ENCODE results near the gene OMP.
A peak's percentile ranks its signal among the peaks of the same experiment; 100 is the strongest.

Gene OMP

GRCh38 chr11:77104727-77105126 lies 2.1 kb downstream of the OMP start:
- DNase-seq (ENCODE audit: low spot score) = no peak

GRCh38 chr11:77106321-77106720 lies 3.7 kb downstream of the OMP start:
- peak; percentile 63 for DNase-seq (ENCODE audit: low spot score)

- DNase-seq (ENCODE audit: low spot score) = no peak
These were observed 4.1 kb downstream of the OMP start for GRCh38 chr11:77106759-77107158.

- no peak for DNase-seq (ENCODE audit: low spot score)
These were observed 5.3 kb downstream of the OMP start for GRCh38 chr11:77107950-77108349.

GRCh38 chr11:77108436-77108835 lies 5.8 kb downstream of the OMP start:
- DNase-seq (ENCODE audit: low spot score) = no peak

- DNase-seq (ENCODE audit: low spot score) = no peak
These were observed 6.8 kb downstream of the OMP start for GRCh38 chr11:77109236-77110019.

GRCh38 chr11:77110836-77111235 lies 8.2 kb downstream of the OMP start:
- DNase-seq (ENCODE audit: low spot score) = no peak

GRCh38 chr11:77111277-77111676 lies 8.6 kb downstream of the OMP start:
- no peak for DNase-seq (ENCODE audit: low spot score)

- DNase-seq (ENCODE audit: low spot score) = no peak
These were observed 9.3 kb downstream of the OMP start for GRCh38 chr11:77111946-77112345.

- no peak for DNase-seq (ENCODE audit: low spot score)
These were observed 10.2 kb downstream of the OMP start for GRCh38 chr11:77112641-77113381.

GRCh38 chr11:77113382-77114088 lies 10.9 kb downstream of the OMP start:
- no peak for DNase-seq (ENCODE audit: low spot score)

GRCh38 chr11:77114089-77114463 lies 11.4 kb downstream of the OMP start:
- DNase-seq (ENCODE audit: low spot score) = no peak

- no peak for DNase-seq (ENCODE audit: low spot score)
These were observed 12.6 kb downstream of the OMP start for GRCh38 chr11:77115181-77115611.

- no peak for DNase-seq (ENCODE audit: low spot score)
These were observed 13.3 kb downstream of the OMP start for GRCh38 chr11:77115956-77116355.

GRCh38 chr11:77117492-77117891 lies 14.9 kb downstream of the OMP start:
- no peak for DNase-seq (ENCODE audit: low spot score)

GRCh38 chr11:77118086-77118485 lies 15.4 kb downstream of the OMP start:
- no peak for DNase-seq (ENCODE audit: low spot score)

GRCh38 chr11:77118971-77119370 lies 16.3 kb downstream of the OMP start:
- DNase-seq (ENCODE audit: low spot score) = no peak

GRCh38 chr11:77119531-77119936 lies 16.9 kb downstream of the OMP start:
- DNase-seq (ENCODE audit: low spot score) = no peak

GRCh38 chr11:77120571-77120970 lies 17.9 kb downstream of the OMP start:
- DNase-seq (ENCODE audit: low spot score) = no peak

GRCh38 chr11:77121096-77121640 lies 18.5 kb downstream of the OMP start:
- DNase-seq (ENCODE audit: low spot score) = no peak

- no peak for DNase-seq (ENCODE audit: low spot score)
These were observed 19.4 kb downstream of the OMP start for GRCh38 chr11:77121876-77122575.

Measured in globus pallidus (tissue), 1 donor.